ENCODE results near the gene TMPRSS5.

DNA sequence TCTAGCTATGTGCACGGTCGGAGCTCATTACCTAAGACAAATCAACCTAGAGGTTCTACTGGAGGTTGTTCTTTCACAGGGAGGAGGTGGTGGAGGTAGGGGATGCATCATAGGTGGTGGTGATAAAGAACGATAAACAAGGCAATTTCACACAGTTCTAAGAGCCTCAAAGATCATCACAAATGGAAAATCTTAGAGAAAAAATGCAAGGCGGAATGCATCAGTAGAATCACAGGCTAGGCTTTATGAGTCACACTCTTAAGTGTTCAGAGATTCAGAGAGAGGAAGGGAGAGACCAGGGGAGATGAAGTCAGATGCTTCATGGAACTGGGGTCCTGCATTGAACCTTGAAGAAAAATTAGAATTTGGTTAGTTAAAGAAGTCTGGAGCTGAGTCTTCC lies 58.3 kb downstream of the TMPRSS5 start:
- TF ChIP-seq EZH2 (IDR thresholded peaks at IDR 0.05), result no peak
- TF ChIP-seq, protein P1, sequence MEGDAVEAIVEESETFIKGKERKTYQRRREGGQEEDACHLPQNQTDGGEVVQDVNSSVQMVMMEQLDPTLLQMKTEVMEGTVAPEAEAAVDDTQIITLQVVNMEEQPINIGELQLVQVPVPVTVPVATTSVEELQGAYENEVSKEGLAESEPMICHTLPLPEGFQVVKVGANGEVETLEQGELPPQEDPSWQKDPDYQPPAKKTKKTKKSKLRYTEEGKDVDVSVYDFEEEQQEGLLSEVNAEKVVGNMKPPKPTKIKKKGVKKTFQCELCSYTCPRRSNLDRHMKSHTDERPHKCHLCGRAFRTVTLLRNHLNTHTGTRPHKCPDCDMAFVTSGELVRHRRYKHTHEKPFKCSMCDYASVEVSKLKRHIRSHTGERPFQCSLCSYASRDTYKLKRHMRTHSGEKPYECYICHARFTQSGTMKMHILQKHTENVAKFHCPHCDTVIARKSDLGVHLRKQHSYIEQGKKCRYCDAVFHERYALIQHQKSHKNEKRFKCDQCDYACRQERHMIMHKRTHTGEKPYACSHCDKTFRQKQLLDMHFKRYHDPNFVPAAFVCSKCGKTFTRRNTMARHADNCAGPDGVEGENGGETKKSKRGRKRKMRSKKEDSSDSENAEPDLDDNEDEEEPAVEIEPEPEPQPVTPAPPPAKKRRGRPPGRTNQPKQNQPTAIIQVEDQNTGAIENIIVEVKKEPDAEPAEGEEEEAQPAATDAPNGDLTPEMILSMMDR (IDR thresholded peaks at IDR 0.05 in 2 of 3, conservative IDR thresholded peaks at IDR 0.05 in 1 of 3; ENCODE audit: borderline replicate concordance in 1 of 3, insufficient read depth in 1 of 3, low read depth in 2 of 3, low read length in 2 of 3), result no peak
- no peak for TF ChIP-seq YY1 (IDR thresholded peaks at IDR 0.05; ENCODE audit: extremely low read depth, insufficient replicate concordance, low read depth, low read length)
- TF ChIP-seq POLR2A (IDR thresholded peaks at IDR 0.05; ENCODE audit: borderline replicate concordance, extremely low read depth, insufficient read depth, insufficient read length), result no peak
- TF ChIP-seq POLR2AphosphoS5 (IDR thresholded peaks at IDR 0.05; ENCODE audit: low read depth, low read length), result no peak
- no peak for TF ChIP-seq EZH2phosphoT487 (IDR thresholded peaks at IDR 0.05; ENCODE audit: borderline replicate concordance)
- TF ChIP-seq, protein P2, sequence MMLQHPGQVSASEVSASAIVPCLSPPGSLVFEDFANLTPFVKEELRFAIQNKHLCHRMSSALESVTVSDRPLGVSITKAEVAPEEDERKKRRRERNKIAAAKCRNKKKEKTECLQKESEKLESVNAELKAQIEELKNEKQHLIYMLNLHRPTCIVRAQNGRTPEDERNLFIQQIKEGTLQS (IDR thresholded peaks at IDR 0.05), result no peak
- no peak for TF ChIP-seq CBX3 (IDR thresholded peaks at IDR 0.05; ENCODE audit: low read depth)
- no peak for TF ChIP-seq RAD21 (IDR thresholded peaks at IDR 0.05; ENCODE audit: low read depth)
- TF ChIP-seq FOSL1 (IDR thresholded peaks at IDR 0.05; ENCODE audit: low read depth), result no peak
- TF ChIP-seq SIN3A (IDR thresholded peaks at IDR 0.05; ENCODE audit: low read depth), result no peak
- no peak for TF ChIP-seq JUND (IDR thresholded peaks at IDR 0.05)
